Measurements from ENCODE around the gene PCSK7.
A peak's percentile ranks its signal among the peaks of the same experiment; 100 is the strongest.

PCSK7 gene

GRCh38 chr11:117181586-117182550 is 50.0 kb downstream of the PCSK7 start:
- no peak for DNase-seq

- no peak for DNase-seq
Observed at GRCh38 chr11:117180661-117181585, 51.0 kb downstream of the PCSK7 start.

- DNase-seq, result no peak
Observed at GRCh38 chr11:117180020-117180419, 51.9 kb downstream of the PCSK7 start.

- peak; percentile 44 for DNase-seq
Observed at GRCh38 chr11:117179048-117179999, 52.5 kb downstream of the PCSK7 start.

- peak; percentile 93 for DNase-seq
Observed at GRCh38 chr11:117178210-117179034, 53.5 kb downstream of the PCSK7 start, which contains the start of gene SIDT2. TSS of gene SIDT2 (plus strand) at chr11:117178743. CDS start at chr11:117179264, 521 bp downstream.

GRCh38 chr11:117177534-117178209 is 54.2 kb downstream of the PCSK7 start:
- no peak for DNase-seq

- DNase-seq, result no peak
Observed at GRCh38 chr11:117176186-117176585, 55.7 kb downstream of the PCSK7 start.

- no peak for DNase-seq
Observed at GRCh38 chr11:117175781-117176180, 56.1 kb downstream of the PCSK7 start.

GRCh38 chr11:117175104-117175503 is 56.8 kb downstream of the PCSK7 start:
- DNase-seq, result no peak

GRCh38 chr11:117172724-117173421 is 59.0 kb downstream of the PCSK7 start:
- no peak for DNase-seq

GRCh38 chr11:117171404-117172061 is 60.3 kb downstream of the PCSK7 start:
- DNase-seq, result no peak

- no peak for DNase-seq
Observed at GRCh38 chr11:117171007-117171403, 60.9 kb downstream of the PCSK7 start.

- no peak for DNase-seq
Observed at GRCh38 chr11:117170210-117170609, 61.7 kb downstream of the PCSK7 start.

GRCh38 chr11:117169736-117170135 is 62.1 kb downstream of the PCSK7 start:
- no peak for DNase-seq

GRCh38 chr11:117166491-117166890 is 65.4 kb downstream of the PCSK7 start:
- no peak for DNase-seq

GRCh38 chr11:117160826-117161225 is 71.0 kb downstream of the PCSK7 start:
- DNase-seq, result no peak

GRCh38 chr11:117159892-117160291 is 72.0 kb downstream of the PCSK7 start:
- DNase-seq, result no peak

GRCh38 chr11:117157507-117157906 is 74.4 kb downstream of the PCSK7 start:
- DNase-seq, result no peak

- no peak for DNase-seq
Observed at GRCh38 chr11:117154468-117154867, 77.4 kb downstream of the PCSK7 start.
